ENCODE results near the gene GRK4. TPM values are rescaled to one million over a fixed set of nuclear protein-coding genes. Genes with fewer than 3 reads are reported as not detected.

GRK4 gene
- total and polyA plus RNA-seq, 10 of the 15 experiments (the other 5 are each of a cell fraction or from before 2014, with no cell fraction given) = 1.1 to 4.0 (median 2.5) TPM

- TF ChIP-seq SMC3 (IDR thresholded peaks at IDR 0.05; ENCODE audit: borderline replicate concordance, low read length) (peak; percentile 10; the same call in 1 of the 2 replicates), CREB1 (IDR thresholded peaks at IDR 0.05; ENCODE audit: low read depth) (no peak), TARDBP (IDR thresholded peaks at IDR 0.05; ENCODE audit: borderline replicate concordance) (no peak), FOS (IDR thresholded peaks at IDR 0.05; ENCODE audit: borderline replicate concordance, extremely low read depth, insufficient read length) (no peak), IRF4 (IDR thresholded peaks at IDR 0.05; ENCODE audit: low read depth, low read length) (no peak), SMARCA5 (IDR thresholded peaks at IDR 0.05) (peak; percentile 56), HDAC6 (IDR thresholded peaks at IDR 0.05; ENCODE audit: unreplicated experiment) (no peak), RELA (IDR thresholded peaks at IDR 0.05; ENCODE audit: borderline replicate concordance, partially characterized antibody) (peak; percentile 33), ZNF592 (IDR thresholded peaks at IDR 0.05) (no peak), EP300 (IDR thresholded peaks at IDR 0.05; ENCODE audit: borderline replicate concordance in 1 of 2, control insufficient read depth in 1 of 2, low read depth in 2 of 2, low read length in 2 of 2) (0 out of 4 replicates have a peak, but pooled peaks of 1 of the 2 experiments have one; percentile 46), ZNF384 (IDR thresholded peaks at IDR 0.05; ENCODE audit: borderline replicate concordance, low read depth, low read length) (no peak), ZBTB11 (CRISPR knock-in tag; IDR thresholded peaks at IDR 0.05) (no peak), PML (IDR thresholded peaks at IDR 0.05; ENCODE audit: low read length) (no peak), RFX5 (IDR thresholded peaks at IDR 0.05; ENCODE audit: low read depth, low read length) (no peak), USF1 (IDR thresholded peaks at IDR 0.05; ENCODE audit: borderline replicate concordance, extremely low read length, insufficient read depth, low read depth, low read length) (no peak), NR2C1 (IDR thresholded peaks at IDR 0.05) (no peak), BRCA1 (IDR thresholded peaks at IDR 0.05; ENCODE audit: low read depth, low read length) (no peak), POLR2AphosphoS2 (IDR thresholded peaks at IDR 0.05; ENCODE audit: low read depth, low read length) (peak; percentile 58), ZNF207 (IDR thresholded peaks at IDR 0.05; ENCODE audit: borderline replicate concordance) (no peak), NRF1 (conservative IDR thresholded peaks at IDR 0.05; ENCODE audit: low read depth, low read length) (no peak)
Observed at GRCh38 chr4:2931512-2932301, 31.7 kb upstream of the GRK4 start (continued).
